SK-N-SH (cell line): ENCODE measurements around the gene KRTAP2-3. TPM values are rescaled to one million over a fixed set of nuclear protein-coding genes. Genes with fewer than 3 reads are reported as not detected.

ENCODE experiments used
- CTCF ChIA-PET: fragments of 300-600, 350-600 bp; formaldehyde crosslinking; extraction: SDS; loops from one replicate; lab custom pipeline; 2021; lab: Yijun Ruan, JAX
- POLR2A ChIA-PET: fragments of 350-600 bp; sonication (Branson Sonifier 250); formaldehyde crosslinking; extraction: SDS; loops from one replicate; lab custom pipeline; 2020; ENCODE audit warnings: antibody characterized with exemption, inconsistent platforms; lab: Yijun Ruan, JAX
- DNase-seq: peaks from one replicate; pipeline ENCODE4 v3.0.0; 2012
- H2AFZ ChIP-seq: fragments of 200-600 bp; sonication (generic); 2 replicates; pipeline ENCODE4 v1.8.1; 2016; ENCODE audit warnings: antibody characterized with exemption, mild to moderate bottlenecking, low read depth
- H3F3A ChIP-seq: fragments of 200-600 bp; sonication (generic); replicated peaks from 2 replicates; pipeline ENCODE3; 2016; ENCODE audit warnings: antibody characterized with exemption, mild to moderate bottlenecking; ENCODE audit not compliant: insufficient read depth
- H3K27ac ChIP-seq, 2 experiments: fragments of 200-500 bp in 1 of 2; fragments of 200-600 bp in 1 of 2; sonication (Bioruptor generic) in 1 of 2; sonication (generic), shearing (Covaris generic) in 1 of 2; 2 replicates each; pipeline versions ENCODE4 v1.5.1 to v1.6.1; 2014 to 2016; ENCODE audit warnings: low read depth in 2 of 2, inconsistent platforms in 1 of 2, low read length in 1 of 2, mild to moderate bottlenecking in 1 of 2, mixed read lengths in 1 of 2
- H3K27me3 ChIP-seq: fragments of 200-600 bp; sonication (generic), shearing (Covaris generic); 2 replicates; pipeline ENCODE4 v1.6.1; 2016; ENCODE audit warnings: mixed run types; ENCODE audit not compliant: insufficient read depth
- H3K36me3 ChIP-seq, 2 experiments: fragments of 200-500 bp in 1 of 2; fragments of 200-600 bp in 1 of 2; sonication (Bioruptor generic) in 1 of 2; sonication (generic) in 1 of 2; replicated peaks in 1 of 2; 2 replicates each; pipeline versions ENCODE3 to v1.5.1; 2014 to 2016; ENCODE audit warnings: low read length in 1 of 2, mild to moderate bottlenecking in 1 of 2; ENCODE audit not compliant: insufficient read depth in 2 of 2, control insufficient read depth in 1 of 2
- H3K4me1 ChIP-seq, 2 experiments: fragments of 200-500 bp in 1 of 2; fragments of 200-600 bp in 1 of 2; sonication (Bioruptor generic) in 1 of 2; sonication (generic), shearing (Covaris generic) in 1 of 2; 2 replicates each; pipeline versions ENCODE4 v1.5.1 to v1.6.1; 2014 to 2016; ENCODE audit warnings: low read depth in 1 of 2, low read length in 1 of 2, mixed run types in 1 of 2; ENCODE audit not compliant: insufficient read depth in 2 of 2, control insufficient read depth in 1 of 2
- H3K4me2 ChIP-seq: fragments of 200-600 bp; sonication (generic), shearing (Covaris generic); 2 replicates; pipeline ENCODE4 v1.6.1; 2017; ENCODE audit warnings: mixed run types
- H3K4me3 ChIP-seq, 2 experiments: fragments of 200-500 bp in 1 of 2; fragments of 200-600 bp in 1 of 2; sonication (Bioruptor generic) in 1 of 2; sonication (generic), shearing (Covaris generic) in 1 of 2; 2 replicates each; pipeline versions ENCODE4 v1.5.1 to v1.8.1; 2014 to 2016; ENCODE audit warnings: low read depth in 2 of 2, inconsistent platforms in 1 of 2, low read length in 1 of 2, mild to moderate bottlenecking in 1 of 2, mixed read lengths in 1 of 2, moderate library complexity in 1 of 2
- H3K79me2 ChIP-seq: fragments of 200-600 bp; sonication (generic); 2 replicates; pipeline ENCODE4 v1.8.1; 2017; ENCODE audit warnings: mild to moderate bottlenecking; ENCODE audit not compliant: insufficient read depth
- H3K9ac ChIP-seq: fragments of 200-600 bp; sonication (generic); 2 replicates; pipeline ENCODE4 v1.6.1; 2017; ENCODE audit warnings: mixed run types
- H3K9me2 ChIP-seq: fragments of 200-600 bp; sonication (generic); 2 replicates; pipeline ENCODE4 v1.6.1; 2017; ENCODE audit warnings: mixed run types
- H3K9me3 ChIP-seq: fragments of 200-600 bp; sonication (generic); 2 replicates; pipeline ENCODE4 v1.6.1; 2017; ENCODE audit warnings: mixed run types, mild to moderate bottlenecking, moderate library complexity
- H4K20me1 ChIP-seq: fragments of 200-600 bp; sonication (generic); 2 replicates; pipeline ENCODE4 v1.6.1; 2017; ENCODE audit warnings: mild to moderate bottlenecking, mixed run types; ENCODE audit not compliant: insufficient read depth
- CHD2 ChIP-seq: fragments of 150-350 bp; IDR thresholded peaks from 2 replicates; pipeline ENCODE4 v1.6.1; 2018; ENCODE audit warnings: low read length; ENCODE audit not compliant: partially characterized antibody
- ELF1 ChIP-seq: IDR thresholded peaks from 2 replicates; pipeline ENCODE4 v1.4.0; 2012
- EZH2phosphoT487 ChIP-seq: fragments of 200-600 bp; sonication (generic); IDR thresholded peaks from 2 replicates; pipeline ENCODE4 v1.6.1; 2017; ENCODE audit warnings: low read depth, mixed run types, mild to moderate bottlenecking, antibody characterized with exemption, moderate library complexity, borderline replicate concordance
- FOSL2 ChIP-seq: IDR thresholded peaks from 2 replicates; pipeline ENCODE4 v1.4.0; 2012; ENCODE audit warnings: low read depth, mild to moderate bottlenecking, moderate library complexity, borderline replicate concordance
- FOXM1 ChIP-seq: IDR thresholded peaks from 2 replicates; pipeline ENCODE4 v1.4.0; 2012; ENCODE audit warnings: low read depth, mild to moderate bottlenecking
- GABPA ChIP-seq: IDR thresholded peaks from 2 replicates; pipeline ENCODE4 v1.4.0; 2012; ENCODE audit warnings: low read depth, mild to moderate bottlenecking
- GATA2 ChIP-seq: sonication (generic); formaldehyde crosslinking; IDR thresholded peaks from 2 replicates; pipeline ENCODE4 v1.5.0; 2020; ENCODE audit warnings: mild to moderate bottlenecking, missing genetic modification reagents
- MEF2A ChIP-seq: IDR thresholded peaks from 2 replicates; pipeline ENCODE4 v1.4.0; 2012; ENCODE audit warnings: low read depth, borderline replicate concordance
- MXI1 ChIP-seq: IDR thresholded peaks from 2 replicates; pipeline ENCODE4 v1.6.1; 2012; ENCODE audit warnings: mild to moderate bottlenecking, low read depth, low read length, improper control_type of control experiment
- NFIC ChIP-seq: IDR thresholded peaks from 2 replicates; pipeline ENCODE4 v1.4.0; 2012; ENCODE audit warnings: borderline replicate concordance
- POLR2AphosphoS5 ChIP-seq: IDR thresholded peaks from 2 replicates; pipeline ENCODE4 v1.6.1; 2012; ENCODE audit warnings: low read depth, low read length
- RAD21 ChIP-seq: IDR thresholded peaks from 2 replicates; pipeline ENCODE4 v1.6.1; 2012; ENCODE audit warnings: mild to moderate bottlenecking, low read length
- RFX5 ChIP-seq: IDR thresholded peaks from 2 replicates; pipeline ENCODE4 v1.6.1; 2012; ENCODE audit warnings: mild to moderate bottlenecking, improper control_type of control experiment, low read length
- RXRA ChIP-seq: IDR thresholded peaks from 2 replicates; pipeline ENCODE4 v1.4.0; 2012; ENCODE audit warnings: low read depth, mild to moderate bottlenecking, borderline replicate concordance
- SIN3A ChIP-seq: IDR thresholded peaks from 2 replicates; pipeline ENCODE4 v1.6.1; 2012; ENCODE audit warnings: low read depth, mild to moderate bottlenecking, low read length, moderate library complexity, borderline replicate concordance
- SMC3 ChIP-seq: IDR thresholded peaks from 2 replicates; pipeline ENCODE4 v1.6.1; 2012; ENCODE audit warnings: low read depth, low read length, improper control_type of control experiment
- TCF12 ChIP-seq: IDR thresholded peaks from 2 replicates; pipeline ENCODE4 v1.4.0; 2012
- TEAD4 ChIP-seq: IDR thresholded peaks from 2 replicates; pipeline ENCODE4 v1.4.0; 2012; ENCODE audit warnings: mild to moderate bottlenecking, borderline replicate concordance; ENCODE audit not compliant: insufficient read depth
- YY1 ChIP-seq: IDR thresholded peaks from 2 replicates; pipeline ENCODE4 v1.4.0; 2012; ENCODE audit warnings: low read depth, mild to moderate bottlenecking
- WGBS: methylation state at CpG from one replicate; pipeline ENCODE4 v1.1.6; 2017; ENCODE audit warnings: low lambda C conversion rate; 5-methylcytosine and 5-hydroxymethylcytosine counted together
- polyA plus RNA-seq, 3 experiments: library from polyadenylated mRNA; depleted of rRNA; stranded (reverse); fragments of >200 nt; gene quantifications; 2 replicates each; pipeline ENCODE4 v1.2.3, GENCODE V29; 2012
- TF ChIP-seq, protein P1 (sequence below): IDR thresholded peaks from 2 replicates; pipeline ENCODE4 v1.4.0; 2012; ENCODE audit warnings: low read depth, borderline replicate concordance
- TF ChIP-seq, protein P2 (sequence below): fragments of 150-350 bp; IDR thresholded peaks from 2 replicates; pipeline ENCODE4 v1.6.1; 2017; ENCODE audit warnings: antibody characterized with exemption, low read length, low read depth, borderline replicate concordance
- TF ChIP-seq, protein P3 (sequence below): IDR thresholded peaks from 2 replicates; pipeline ENCODE4 v1.4.0; 2012; ENCODE audit warnings: low read depth, borderline replicate concordance
- TF ChIP-seq, protein P4 (sequence below): IDR thresholded peaks from 2 replicates; pipeline ENCODE4; 2012

Gene KRTAP2-3
- polyA plus RNA-seq, 1 of the 3 experiments (the other 2 are of a cell fraction): 0.39 TPM

DNA sequence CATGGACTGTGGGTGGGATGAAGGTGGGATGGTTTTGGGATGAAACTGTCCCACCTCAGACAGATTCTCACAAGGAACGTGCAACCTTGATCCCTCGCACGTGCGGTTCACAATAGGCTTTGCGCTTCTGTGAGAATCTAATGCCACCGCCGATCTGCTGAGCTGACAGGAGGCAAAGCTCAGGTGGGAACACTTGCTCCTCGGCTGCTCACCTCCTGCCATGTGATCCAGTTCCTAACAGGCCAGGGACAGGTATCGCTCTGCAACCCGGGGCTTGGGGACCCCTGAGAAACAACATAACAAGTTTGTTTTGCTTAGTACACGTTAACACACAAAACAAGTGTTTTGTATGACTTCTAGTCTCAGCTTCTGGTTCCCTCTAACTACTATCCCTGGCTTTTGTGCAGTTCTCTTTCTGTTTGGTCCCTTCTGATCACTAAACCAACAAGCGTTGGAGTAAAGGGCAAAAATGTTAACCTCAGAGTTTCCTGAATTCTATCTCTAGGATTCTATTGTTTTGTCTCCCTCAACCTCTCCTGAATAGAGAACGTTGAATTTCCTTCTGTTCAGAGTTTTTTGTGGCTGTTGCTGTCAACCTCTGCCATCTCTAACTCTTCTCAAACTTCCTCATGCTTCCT is 43.2 kb downstream of the KRTAP2-3 start:
- Histone ChIP-seq H2AFZ (no peak overlapping the region), H3K27ac (no peak overlapping the region), H3K27me3 (peaks cover 31% of the 10 kb centered on the region; the same call in 1 of the 2 replicates), H3K79me2 (no peaks in the 10 kb centered on the region), H3F3A (no peaks in the 10 kb centered on the region), H3K4me3 (no peak overlapping the region), H3K9me3 (no peaks in the 10 kb centered on the region), H3K9ac (no peak overlapping the region), H4K20me1 (no peaks in the 10 kb centered on the region), H3K9me2 (no peaks in the 10 kb centered on the region), H3K36me3 (no peaks in the 10 kb centered on the region), H3K4me2 (no peak overlapping the region), H3K4me1 (no peaks in the 10 kb centered on the region)
- 23% methylated on average over 12 of the region's 13 CpGs for WGBS
- ChIA-PET CTCF (interaction anchor here (0.7 to 0.8 kb wide), 2 partner anchors 9 to 32 kb away, joined by 3 read pairs; no protein-coding TSS in a partner anchor), POLR2A (no interaction called here)
- TF ChIP-seq, protein P1, sequence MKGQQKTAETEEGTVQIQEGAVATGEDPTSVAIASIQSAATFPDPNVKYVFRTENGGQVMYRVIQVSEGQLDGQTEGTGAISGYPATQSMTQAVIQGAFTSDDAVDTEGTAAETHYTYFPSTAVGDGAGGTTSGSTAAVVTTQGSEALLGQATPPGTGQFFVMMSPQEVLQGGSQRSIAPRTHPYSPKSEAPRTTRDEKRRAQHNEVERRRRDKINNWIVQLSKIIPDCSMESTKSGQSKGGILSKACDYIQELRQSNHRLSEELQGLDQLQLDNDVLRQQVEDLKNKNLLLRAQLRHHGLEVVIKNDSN: no peak
- TF ChIP-seq CHD2 (no peak), TCF12 (no peak), GATA2 (CRISPR knock-in tag) (no peak), FOXM1 (no peak), MXI1 (no peak), EZH2phosphoT487 (no peak), GABPA (no peak), MEF2A (no peak), SMC3 (no peak), RAD21 (no peak), RFX5 (no peak), RXRA (no peak), YY1 (no peak)
- DNase-seq: no peak

DNA sequence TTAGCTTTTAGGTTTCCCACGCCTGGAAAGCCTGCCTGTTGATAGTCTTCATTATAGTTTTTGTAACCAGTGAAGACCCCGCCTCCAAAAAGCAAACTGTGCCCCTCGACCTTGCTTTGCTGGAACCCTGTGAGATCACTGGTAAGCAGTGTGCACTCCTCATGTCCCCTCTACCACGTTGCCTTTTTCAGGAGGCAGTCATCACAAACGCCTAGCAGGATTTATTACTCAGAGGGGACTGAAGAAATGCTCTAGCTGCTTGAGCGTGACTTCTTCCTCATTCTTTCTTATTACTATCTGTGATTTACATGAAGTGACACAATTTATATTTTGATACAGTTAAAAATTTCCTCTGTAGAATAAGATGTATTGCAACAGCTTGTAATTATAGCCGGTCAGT is 44.5 kb downstream of the KRTAP2-3 start:
- H3K27me3 ChIP-seq: peaks cover 36% of the 10 kb centered on the region; the same call in 1 of the 2 replicates
- H3K4me2 ChIP-seq: no peak overlapping the region
- no peaks in the 10 kb centered on the region for H3K9me2 ChIP-seq
- no peak overlapping the region for H3K9ac ChIP-seq
- H3K36me3 ChIP-seq: no peaks in the 10 kb centered on the region
- H3K79me2 ChIP-seq: no peaks in the 10 kb centered on the region
- no peak overlapping the region for H2AFZ ChIP-seq
- no peaks in the 10 kb centered on the region for H3F3A ChIP-seq
- no peaks in the 10 kb centered on the region for H3K4me1 ChIP-seq
- H3K9me3 ChIP-seq: no peaks in the 10 kb centered on the region
- H4K20me1 ChIP-seq: no peaks in the 10 kb centered on the region
- ChIA-PET CTCF (interaction anchor here (0.6 kb wide), 1 partner anchor 58 kb away, joined by 3 read pairs; no protein-coding TSS in a partner anchor), POLR2A (no interaction called here)
- WGBS: 14% methylated on average over 7 of the region's 7 CpGs
- H3K4me3 ChIP-seq: no peak overlapping the region
- no peak overlapping the region for H3K27ac ChIP-seq
- DNase-seq: no peak
- TF ChIP-seq CHD2 (no peak), RFX5 (no peak), EZH2phosphoT487 (no peak), MXI1 (no peak), POLR2AphosphoS5 (no peak), TEAD4 (no peak), SIN3A (no peak), NFIC (no peak), GATA2 (CRISPR knock-in tag) (no peak), FOXM1 (no peak), ELF1 (no peak), YY1 (no peak), FOSL2 (no peak)
- TF ChIP-seq, protein P2, sequence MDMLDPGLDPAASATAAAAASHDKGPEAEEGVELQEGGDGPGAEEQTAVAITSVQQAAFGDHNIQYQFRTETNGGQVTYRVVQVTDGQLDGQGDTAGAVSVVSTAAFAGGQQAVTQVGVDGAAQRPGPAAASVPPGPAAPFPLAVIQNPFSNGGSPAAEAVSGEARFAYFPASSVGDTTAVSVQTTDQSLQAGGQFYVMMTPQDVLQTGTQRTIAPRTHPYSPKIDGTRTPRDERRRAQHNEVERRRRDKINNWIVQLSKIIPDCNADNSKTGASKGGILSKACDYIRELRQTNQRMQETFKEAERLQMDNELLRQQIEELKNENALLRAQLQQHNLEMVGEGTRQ: no peak
- TF ChIP-seq, protein P3, sequence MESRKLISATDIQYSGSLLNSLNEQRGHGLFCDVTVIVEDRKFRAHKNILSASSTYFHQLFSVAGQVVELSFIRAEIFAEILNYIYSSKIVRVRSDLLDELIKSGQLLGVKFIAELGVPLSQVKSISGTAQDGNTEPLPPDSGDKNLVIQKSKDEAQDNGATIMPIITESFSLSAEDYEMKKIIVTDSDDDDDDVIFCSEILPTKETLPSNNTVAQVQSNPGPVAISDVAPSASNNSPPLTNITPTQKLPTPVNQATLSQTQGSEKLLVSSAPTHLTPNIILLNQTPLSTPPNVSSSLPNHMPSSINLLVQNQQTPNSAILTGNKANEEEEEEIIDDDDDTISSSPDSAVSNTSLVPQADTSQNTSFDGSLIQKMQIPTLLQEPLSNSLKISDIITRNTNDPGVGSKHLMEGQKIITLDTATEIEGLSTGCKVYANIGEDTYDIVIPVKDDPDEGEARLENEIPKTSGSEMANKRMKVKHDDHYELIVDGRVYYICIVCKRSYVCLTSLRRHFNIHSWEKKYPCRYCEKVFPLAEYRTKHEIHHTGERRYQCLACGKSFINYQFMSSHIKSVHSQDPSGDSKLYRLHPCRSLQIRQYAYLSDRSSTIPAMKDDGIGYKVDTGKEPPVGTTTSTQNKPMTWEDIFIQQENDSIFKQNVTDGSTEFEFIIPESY: no peak
- TF ChIP-seq, protein P4, sequence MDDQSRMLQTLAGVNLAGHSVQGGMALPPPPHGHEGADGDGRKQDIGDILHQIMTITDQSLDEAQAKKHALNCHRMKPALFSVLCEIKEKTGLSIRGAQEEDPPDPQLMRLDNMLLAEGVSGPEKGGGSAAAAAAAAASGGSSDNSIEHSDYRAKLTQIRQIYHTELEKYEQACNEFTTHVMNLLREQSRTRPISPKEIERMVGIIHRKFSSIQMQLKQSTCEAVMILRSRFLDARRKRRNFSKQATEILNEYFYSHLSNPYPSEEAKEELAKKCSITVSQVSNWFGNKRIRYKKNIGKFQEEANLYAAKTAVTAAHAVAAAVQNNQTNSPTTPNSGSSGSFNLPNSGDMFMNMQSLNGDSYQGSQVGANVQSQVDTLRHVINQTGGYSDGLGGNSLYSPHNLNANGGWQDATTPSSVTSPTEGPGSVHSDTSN: no peak
